Measurements from ENCODE around the gene DCHS1.
"Not testable (repeated sequence)": the region's sequence is repeated elsewhere in the genome, so short reads cannot be mapped to it uniquely, and the experiment has no call there.

DCHS1 gene

GRCh38 chr11:6655790-6656583 is at the start of gene DCHS1:
TSS of gene DCHS1 (minus strand) at chr11:6655809. CDS start at chr11:6641613, 14,196 bp downstream.
- DNase-seq = no peak

GRCh38 chr11:6703247-6704063 is 47.8 kb upstream of the DCHS1 start:
- no peak for DNase-seq

GRCh38 chr11:6701955-6702354 is 46.3 kb upstream of the DCHS1 start:
- DNase-seq = not testable (repeated sequence)

- DNase-seq = no peak
Measured at GRCh38 chr11:6695377-6695776, 39.8 kb upstream of the DCHS1 start.

- DNase-seq = no peak
Measured at GRCh38 chr11:6694229-6694535, 38.6 kb upstream of the DCHS1 start.

- DNase-seq = no peak
Measured at GRCh38 chr11:6693342-6694228, 38.0 kb upstream of the DCHS1 start.

GRCh38 chr11:6692128-6692527 is 36.5 kb upstream of the DCHS1 start:
- DNase-seq = no peak

- DNase-seq = not testable (repeated sequence)
Measured at GRCh38 chr11:6690431-6691132, 35.0 kb upstream of the DCHS1 start.

- no peak for DNase-seq
Measured at GRCh38 chr11:6687876-6688275, 32.3 kb upstream of the DCHS1 start.

GRCh38 chr11:6686006-6686405 is 30.4 kb upstream of the DCHS1 start:
- no peak for DNase-seq

- DNase-seq = not testable (repeated sequence)
Measured at GRCh38 chr11:6684068-6684467, 28.5 kb upstream of the DCHS1 start.

- peak; percentile 92 for DNase-seq
Measured at GRCh38 chr11:6682936-6683861, 27.6 kb upstream of the DCHS1 start, which contains the start of gene MRPL17. TSS of gene MRPL17 (minus strand) at chr11:6683340. CDS start at chr11:6683296, 44 bp downstream.

- no peak for DNase-seq
Measured at GRCh38 chr11:6682591-6682935, 27.0 kb upstream of the DCHS1 start.

- DNase-seq = no peak
Measured at GRCh38 chr11:6681949-6682348, 26.3 kb upstream of the DCHS1 start.

- no peak for DNase-seq
Measured at GRCh38 chr11:6681505-6681904, 25.9 kb upstream of the DCHS1 start.

GRCh38 chr11:6677018-6677417 is 21.4 kb upstream of the DCHS1 start:
- DNase-seq = no peak

- DNase-seq = no peak
Measured at GRCh38 chr11:6674862-6675261, 19.3 kb upstream of the DCHS1 start.

GRCh38 chr11:6674219-6674597 is 18.6 kb upstream of the DCHS1 start:
- DNase-seq = no peak

- DNase-seq = no peak
Measured at GRCh38 chr11:6673523-6674218, 18.1 kb upstream of the DCHS1 start.

GRCh38 chr11:6671991-6672390 is 16.4 kb upstream of the DCHS1 start:
- DNase-seq = no peak
